Endometrium (tissue), 2 donors: Measurements from ENCODE around the gene HOXD9.

Experiments used
- FAIRE-seq: peaks from 2 replicates; lab custom pipeline; 2012; peaks lifted over from hg19 to GRCh38; lab: Jason Lieb, UNC
- donor health status: control.
- donor health status: control.

HOXD9 gene

DNA sequence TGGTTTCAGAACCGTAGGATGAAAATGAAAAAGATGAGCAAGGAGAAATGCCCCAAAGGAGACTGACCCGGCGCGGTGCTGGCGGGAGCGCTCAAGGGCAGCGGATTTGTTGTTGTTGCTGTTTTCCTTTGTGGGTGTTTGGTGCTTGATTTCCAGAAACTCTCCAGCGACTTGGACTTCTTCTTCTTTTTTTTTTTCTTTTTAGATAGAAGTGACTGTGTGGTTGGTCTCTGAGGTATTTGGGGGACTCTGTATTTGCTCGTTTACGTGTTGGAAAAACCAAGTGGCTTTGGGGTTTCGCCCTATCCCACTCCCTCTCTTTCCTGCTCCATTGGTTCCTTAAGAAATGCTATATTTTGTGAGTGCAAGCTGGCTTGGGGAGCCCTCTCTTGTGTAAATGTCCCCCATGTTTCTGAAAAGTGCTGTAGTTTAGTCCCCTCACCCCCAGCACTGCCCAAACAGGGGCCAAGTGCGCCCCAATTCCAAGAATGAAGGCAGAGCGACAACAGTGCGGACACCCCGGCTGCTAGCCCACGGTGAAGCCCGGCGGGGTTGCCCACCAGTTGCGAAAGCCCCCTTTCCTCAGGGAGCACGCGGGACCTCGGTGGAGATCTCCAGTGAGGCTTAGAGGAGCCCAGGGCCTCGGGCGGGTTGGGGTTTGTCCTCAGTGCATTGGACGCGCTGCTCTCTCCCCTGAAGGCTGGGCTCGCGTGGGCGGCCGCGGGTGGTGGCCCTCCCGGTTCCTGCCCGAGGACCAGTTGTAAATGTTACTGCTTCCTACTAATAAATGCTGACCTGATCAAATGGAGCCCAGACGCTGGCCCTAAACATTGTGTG lies 1.8 kb downstream of the HOXD9 start:
- no peak for FAIRE-seq

DNA sequence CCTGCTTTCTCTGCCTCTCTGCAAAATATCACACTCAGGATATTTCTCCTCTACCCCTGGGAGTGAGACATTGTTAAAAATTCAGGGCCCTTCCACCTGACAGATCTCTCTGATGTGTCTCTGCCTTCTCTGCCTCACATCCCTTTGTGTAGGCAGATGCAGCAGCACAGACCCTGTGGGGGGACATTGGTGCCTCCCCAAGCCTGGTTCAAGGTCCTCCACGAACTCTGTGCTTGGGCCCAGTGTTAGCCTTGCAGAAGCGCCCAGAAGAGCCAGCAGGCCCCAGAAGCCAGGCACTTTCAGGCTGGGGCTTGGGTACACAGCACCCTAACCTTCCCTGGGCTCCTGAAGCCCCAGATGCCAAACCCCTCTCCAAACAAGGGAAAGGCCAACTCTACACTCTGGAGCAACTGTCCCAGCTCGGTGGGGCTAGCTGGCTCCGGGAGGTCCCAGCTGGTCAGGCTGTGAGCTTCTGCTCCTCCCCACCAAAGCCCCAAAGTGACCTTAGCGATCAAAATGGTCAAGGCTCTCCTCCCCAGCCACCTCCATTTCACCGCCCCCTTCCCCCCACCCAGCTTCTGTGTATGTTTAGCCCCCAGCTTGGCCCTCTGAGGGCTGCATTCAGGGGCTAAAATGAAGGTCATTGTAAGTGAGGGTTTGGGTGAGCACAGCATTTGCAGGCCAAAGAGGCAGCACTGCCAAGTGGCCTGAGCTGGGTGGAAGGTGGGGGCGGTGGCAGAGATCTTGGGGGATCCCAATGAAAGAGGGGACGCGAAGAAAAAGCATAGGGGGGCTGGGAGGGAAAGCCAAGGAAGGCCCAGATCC lies 2.6 kb downstream of the HOXD9 start:
- FAIRE-seq = no peak

DNA sequence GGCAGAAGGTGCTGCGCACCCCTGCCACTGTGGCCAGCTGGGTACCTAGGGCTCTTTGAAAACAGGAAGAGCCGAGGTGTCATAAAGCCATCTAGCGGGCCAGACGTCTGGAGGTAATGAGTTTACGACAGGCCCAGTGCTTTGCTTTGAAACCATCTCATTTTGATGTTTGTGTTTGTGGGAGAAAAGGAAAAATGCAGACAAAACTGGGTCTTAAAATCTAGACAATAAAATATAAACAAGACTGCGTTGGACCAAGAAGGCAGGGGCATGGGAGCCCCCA lies 3.2 kb downstream of the HOXD9 start:
- FAIRE-seq = no peak

DNA sequence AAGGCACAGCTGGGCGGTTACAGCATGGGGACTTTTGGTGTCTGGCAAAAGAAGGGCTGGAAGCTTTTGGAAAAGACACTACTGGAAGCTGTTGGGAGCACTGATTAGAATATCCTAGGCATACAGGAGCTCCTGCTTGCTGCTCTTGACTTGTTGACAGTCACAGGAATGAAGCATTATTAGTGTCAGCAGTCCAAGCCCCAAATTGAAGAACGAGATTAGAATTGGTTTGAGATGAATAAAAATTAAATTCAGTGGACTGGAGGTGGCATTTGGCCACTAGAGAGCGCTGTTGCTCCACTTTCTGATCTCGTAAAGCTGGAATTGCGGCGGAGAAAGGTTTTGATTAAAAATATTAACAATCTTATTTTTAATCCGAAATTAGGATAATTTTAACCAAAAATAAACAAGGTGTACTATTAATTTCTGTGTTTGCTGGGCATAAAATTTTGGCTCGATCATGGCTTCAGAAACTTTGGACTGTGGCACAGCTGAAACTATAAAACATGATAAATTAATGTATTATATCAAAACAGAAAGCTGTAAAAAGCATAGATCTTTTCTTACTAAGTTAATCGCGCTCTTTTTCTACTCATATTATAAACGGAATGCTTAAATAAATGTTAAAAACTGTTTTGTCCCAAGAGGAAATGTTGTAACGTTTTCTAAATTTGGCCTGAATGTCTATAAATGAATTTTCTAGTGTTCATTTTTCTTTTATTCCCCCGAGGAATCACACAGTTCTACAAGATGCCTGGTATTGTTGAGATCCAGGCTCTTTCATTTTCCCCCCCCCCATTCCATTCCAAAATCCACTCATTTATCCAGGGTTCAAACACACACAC lies 4.6 kb downstream of the HOXD9 start:
- peak; percentile 88 for FAIRE-seq

DNA sequence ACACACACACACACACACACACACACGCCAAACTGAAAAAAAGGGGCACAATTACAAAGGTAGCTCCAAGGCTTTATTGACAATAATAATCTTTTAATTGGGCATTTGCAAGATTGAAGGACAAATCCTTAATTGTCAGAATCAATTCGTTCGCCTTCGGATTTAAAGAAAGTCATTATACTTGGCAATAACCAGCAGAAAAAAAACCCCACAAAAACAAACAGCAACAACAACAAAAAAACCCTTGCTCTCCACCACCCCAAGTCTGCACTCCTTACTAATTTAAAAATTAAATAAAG lies 5.2 kb downstream of the HOXD9 start:
- FAIRE-seq = no peak

DNA sequence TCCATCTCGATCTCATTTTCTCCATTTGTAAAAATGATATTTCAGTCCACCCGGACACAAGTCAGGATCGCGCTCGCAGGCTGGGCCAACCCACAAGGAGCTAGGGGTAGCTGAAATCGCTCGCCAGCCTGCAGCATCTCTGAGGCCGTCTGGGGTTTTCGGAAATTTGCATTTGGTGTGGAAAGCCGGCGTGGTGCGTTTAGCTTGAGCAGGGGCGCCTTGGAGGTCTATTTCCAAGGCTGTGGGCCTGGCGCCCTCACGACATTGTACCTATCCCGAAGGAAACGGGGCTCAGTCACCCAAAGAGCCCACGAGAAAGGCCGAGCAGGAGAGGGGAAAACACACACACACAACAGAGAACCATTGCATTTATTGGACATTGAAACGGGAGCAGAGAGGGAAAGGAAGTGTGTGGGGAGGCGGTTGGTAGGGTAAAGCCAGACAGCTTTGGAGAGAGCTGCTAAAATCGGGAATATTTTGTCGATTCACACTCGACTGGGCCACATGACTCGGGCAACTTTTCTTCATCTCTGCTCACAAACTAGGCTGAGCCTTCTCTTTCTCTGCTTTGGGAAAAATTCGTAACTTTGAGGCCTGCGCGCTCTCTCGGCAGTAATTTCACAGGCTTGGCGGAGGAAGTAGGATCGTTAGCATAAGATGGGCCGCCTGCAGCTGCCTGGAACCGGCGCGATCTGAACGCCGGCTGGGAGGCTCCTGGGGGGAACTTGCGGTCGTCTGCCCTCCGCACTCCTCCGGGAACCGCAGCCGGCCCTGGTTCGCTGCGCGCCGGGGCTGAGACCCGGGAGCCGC lies 5.9 kb downstream of the HOXD9 start:
- no peak for FAIRE-seq

DNA sequence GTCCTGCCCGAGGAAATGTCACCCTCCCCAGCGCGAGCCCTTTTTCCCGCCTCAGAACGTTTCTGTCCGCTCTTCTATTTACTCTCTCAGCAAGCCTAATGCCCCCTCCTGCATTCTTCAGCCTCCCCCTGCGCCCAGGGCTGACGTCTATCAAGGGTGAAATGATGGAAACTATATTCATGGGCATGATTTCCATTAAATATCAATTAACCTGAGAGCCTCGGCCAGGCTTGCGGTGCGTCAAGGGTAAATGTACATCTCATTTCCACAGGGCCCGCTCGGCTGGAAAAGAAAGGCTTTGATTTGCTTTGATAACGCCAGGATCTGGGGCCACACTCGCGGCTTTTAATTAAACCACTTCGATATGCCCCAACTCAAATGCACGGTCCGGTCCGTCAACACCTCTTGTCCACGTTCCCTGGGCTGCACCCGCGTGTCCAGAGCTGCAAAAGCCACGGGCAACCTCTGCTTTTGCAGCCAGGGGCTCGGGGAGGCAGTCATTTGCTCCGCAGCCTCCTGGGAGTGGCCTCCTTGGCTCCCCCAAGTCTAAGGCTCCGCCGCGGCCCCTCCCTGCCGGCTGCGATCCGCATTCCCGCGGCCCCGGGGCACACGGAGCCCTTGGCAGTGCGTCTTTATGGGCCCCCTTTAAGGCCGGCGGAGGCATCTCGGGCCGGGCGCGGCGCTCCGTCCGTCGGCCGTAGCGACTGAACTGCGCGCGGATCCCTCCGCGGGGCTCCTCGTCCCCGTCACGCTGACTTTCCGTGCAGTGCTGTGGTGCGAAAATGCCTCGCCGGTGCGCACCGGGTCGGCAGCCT lies 6.7 kb downstream of the HOXD9 start, which contains the start of gene HOXD8:
TSS of gene HOXD8 (plus strand) at position 724 of the 815 bp plus-strand sequence. CDS start 662 bp downstream, outside the sequence.
- no peak for FAIRE-seq

DNA sequence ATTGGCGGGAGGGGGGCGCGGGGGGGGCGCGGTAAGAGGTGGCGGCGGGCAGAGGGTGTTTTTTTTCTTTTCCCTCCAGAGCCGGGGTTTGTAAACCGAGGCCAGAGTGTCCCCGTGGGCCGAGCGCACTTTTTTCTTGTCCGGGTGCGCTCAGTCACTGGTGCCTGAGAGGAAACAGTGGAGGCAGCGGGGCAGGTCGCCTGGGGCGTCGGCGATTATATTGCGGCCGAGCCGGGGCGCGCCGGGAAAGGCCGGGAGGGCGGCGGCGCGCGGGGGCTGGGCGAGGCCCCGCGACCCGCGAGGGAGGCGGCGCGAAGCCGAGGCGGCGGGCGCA lies 7.3 kb downstream of the HOXD9 start:
- no peak for FAIRE-seq

DNA sequence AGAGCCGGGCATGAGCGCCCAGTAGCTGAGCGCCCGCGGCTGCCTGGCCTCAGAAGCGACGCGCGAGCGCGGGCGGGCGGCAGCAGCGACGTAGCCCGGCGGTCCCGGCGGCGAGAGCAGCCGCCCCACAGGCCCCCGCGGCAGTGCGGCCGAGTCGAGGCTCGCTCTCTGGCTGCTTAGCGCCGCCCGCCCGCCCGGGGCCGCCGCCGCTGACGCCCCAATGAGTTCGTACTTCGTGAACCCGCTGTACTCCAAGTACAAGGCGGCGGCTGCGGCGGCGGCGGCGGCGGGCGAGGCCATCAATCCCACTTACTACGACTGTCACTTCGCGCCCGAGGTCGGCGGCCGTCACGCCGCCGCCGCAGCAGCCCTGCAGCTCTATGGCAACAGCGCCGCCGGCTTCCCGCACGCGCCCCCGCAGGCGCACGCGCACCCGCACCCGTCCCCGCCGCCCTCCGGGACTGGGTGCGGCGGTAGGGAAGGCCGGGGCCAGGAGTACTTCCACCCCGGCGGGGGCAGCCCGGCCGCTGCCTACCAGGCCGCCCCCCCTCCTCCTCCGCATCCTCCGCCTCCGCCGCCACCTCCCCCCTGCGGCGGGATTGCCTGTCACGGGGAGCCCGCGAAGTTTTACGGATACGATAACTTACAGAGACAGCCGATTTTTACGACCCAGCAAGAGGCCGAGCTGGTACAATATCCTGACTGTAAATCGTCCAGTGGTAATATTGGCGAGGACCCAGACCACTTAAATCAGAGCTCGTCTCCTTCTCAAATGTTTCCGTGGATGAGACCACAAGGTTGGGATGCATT lies 7.8 kb downstream of the HOXD9 start:
- FAIRE-seq = no peak

DNA sequence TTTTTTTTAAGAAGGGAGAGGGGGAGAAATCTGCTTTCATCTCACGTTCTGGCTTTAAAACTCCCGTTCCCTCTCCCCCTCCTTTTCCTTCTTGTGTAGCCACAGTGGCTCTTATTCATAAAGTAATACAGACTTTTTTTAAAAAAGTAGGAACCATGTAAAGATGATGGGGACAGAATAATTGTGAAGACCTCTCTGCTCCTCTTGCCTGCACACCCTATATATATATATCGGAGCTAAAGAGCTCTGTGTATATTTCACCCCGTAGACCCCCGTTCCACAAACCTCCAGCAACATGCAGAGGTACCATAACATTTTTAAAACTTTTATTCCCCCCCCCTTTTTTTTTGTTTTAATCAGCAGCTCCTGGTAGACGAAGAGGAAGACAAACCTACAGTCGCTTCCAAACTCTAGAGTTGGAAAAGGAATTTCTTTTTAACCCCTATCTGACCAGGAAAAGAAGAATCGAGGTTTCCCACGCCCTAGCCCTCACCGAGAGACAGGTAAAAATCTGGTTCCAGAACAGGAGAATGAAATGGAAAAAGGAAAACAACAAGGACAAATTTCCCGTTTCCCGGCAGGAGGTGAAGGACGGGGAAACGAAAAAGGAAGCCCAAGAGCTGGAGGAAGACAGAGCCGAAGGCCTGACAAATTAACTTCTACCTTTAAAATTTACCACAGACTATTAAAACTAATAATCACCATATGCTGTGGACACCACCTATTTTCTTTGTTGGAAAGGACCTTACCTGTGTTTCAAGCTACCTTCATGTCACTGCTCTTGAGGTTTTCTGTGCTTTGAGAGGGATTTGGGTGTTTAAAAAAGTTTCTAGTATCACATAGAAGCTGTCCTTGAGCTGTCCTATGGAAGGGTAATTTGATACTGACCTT lies 8.7 kb downstream of the HOXD9 start:
- FAIRE-seq = no peak

DNA sequence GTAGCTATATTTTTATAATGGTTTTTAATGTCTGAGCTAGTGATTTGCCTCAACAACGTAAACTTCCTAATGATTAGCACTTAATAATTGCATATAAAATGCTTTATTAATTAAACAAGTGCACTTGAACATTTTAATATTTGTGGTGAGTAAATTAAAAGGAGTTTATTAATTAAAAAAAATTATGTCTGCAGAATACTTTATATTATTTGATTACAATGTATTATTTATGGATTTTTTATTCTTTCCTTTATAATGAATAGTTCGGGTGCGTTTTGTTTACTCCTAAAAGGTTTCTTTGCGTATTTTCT lies 9.3 kb downstream of the HOXD9 start:
- FAIRE-seq = peak; percentile 82

DNA sequence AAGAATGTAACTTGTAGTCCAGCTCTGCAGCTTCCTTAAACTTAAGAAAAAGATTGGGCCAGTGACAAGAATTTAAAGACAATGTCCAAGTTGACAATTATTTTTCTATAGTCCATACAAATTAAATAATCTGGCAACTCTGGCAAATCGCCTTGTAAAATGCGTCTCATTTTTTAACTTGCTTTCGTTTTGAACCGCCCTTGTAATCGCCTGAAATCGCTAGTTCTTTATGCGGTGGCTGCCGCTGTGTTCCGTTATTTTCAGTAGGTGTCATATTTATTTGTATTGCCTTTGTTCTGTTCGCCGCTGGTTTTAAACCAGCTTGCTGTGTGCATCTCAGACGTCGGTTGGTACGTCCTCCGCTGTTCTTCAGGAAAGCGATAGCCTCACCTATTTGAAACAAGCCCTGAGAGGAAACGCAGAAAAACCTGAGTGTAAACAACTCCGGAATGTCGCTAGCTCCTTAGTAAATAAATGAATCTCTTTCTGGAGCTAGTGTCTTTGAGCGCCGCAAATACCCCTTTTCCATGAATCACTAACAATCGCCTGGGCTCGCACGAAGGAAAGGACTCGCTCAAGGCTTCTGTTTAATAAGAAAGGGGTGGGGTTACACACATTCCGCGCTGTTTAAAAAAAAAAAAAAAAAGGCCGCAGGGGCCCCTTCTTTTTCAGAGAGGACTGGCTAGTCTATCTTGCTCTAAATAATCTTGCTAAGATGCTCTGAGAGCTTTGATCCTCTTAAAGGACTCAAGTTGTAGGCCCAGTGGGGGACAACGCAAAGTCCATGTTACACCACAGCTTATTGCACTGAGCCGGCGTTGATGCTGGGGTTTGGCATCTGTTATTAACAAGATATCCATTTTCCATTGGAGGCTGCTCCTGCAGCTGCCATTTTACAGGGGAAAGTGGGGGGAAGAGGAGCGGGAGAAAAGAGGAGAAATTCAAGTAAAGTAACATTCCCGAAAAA lies 10.0 kb downstream of the HOXD9 start:
- no peak for FAIRE-seq

DNA sequence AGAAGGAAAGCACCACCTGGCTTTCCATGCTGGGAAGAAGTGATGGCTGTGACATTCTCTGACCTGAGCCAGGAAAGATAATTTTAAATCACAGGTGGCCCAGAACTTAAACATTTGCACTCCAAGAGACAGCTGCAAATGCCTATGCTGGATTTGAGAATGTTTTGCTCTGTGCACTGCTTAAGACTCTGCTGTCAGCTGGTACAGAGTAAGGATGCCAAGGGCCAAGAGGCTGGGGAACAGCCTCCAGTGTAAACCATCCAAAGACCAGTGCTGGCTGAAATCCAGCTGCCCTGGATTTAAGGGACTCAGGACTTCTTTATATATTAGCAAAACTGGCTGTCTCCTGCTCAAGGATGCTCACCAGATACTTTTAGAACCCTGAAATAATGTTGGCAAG lies 10.9 kb downstream of the HOXD9 start:
- FAIRE-seq = no peak

DNA sequence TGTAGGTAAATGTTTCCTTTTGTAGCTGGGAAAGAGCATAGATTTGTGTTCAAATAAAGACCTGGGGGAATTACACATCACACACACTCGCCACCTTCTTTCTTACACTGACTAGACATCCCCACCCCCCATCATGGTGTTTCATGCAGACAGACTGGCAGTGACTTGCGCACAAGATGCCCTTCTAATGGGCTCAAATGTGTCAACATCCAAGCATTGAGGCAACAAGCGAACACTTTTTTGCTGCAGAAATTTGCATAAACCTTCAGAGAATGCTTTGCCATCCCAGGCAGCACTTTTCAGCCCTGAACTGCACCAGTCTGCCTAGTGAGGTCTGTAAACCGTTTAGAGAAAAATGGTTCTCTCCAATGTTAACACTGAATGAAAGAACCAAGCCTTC lies 11.5 kb downstream of the HOXD9 start:
- no peak for FAIRE-seq

DNA sequence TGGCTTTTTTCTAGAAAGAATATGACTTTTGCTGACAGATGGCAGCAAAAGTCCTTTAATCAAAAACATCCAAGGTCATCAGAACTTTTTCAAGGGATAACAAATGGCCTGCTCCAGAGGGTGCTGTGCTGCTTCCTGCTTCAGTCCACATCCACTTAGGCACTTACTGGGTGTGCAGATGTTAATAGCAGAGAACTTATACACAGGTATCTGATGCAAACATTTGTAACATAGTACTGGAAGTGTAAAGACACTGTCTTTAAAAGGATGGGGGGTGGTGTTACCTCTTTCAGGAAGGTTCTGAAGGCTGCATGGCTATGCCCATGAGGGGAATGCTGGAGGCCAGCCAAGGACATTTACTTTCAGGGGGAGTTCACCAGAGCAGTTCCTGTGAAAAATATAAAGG lies 12.5 kb downstream of the HOXD9 start:
- no peak for FAIRE-seq

DNA sequence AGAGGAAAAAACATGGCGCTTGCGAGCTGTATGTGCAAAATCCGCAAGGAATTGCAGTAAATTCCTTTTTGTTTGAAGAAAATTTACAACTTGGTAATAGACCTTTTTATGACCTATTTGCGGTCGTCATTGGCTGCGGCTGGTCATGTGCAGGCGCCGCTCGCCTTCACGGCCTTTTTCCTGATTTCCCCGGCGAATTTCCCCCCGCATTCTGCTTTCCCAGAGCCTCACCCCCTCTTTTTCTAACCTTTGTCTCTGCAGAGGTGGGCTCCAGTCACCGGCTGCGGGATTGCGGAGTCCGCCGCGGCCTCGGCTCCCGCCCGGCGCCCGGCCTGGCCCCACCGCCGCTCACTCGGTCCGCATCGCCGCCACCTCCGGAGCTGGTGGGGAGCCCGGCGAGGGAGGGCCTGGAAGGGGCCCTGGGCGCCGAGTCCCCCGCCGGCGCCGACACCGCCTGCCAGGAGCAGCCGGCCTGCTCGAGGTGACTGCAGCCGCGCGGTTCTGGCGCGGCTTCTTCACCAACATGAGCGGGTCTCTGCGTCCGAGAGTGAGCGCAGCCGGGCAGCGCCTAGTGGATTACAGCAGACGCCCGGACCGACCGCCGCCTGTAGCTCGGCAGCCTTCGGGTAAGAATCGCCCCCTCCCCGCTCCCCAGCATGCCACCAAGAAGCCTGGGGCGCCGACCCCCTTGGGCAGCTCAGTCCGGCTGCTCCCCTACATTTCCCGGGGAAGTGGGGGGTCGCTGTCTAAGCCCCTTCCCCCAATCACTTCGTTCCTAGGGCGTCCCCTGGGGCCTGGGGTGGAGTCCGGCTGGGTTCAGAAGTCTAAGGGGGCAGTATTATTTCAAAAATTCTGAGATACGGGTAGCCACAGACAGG lies 14.1 kb downstream of the HOXD9 start:
- FAIRE-seq = no peak

DNA sequence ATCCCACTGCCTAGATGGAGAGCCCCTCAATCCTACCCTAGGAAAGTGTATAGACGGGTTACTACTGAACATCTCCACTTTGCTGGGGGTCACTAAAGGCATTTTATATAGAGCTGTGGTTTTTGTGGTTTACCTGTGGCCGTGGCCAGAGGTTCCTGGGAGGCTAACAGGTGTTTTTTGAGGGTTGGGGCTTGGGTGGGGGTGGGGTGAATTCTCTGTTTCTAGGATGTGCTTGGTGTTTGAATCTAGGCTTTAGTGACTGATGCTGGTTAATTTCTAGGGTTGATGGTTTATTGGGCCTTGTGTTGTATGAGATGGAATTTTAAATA lies 14.7 kb downstream of the HOXD9 start:
- no peak for FAIRE-seq
